OCI-LY7 (cell line): Measurements from ENCODE around the gene MAL. TPM values are rescaled to one million over a fixed set of nuclear protein-coding genes. Genes with fewer than 3 reads are reported as not detected.

ENCODE experiments used
- BruUV-seq: library from RNA; stranded (reverse); fragments of 400-500 nt; replicated peaks from 2 replicates; lab custom pipeline; 2021; lab: Mats Ljungman, UMichigan
- CTCF ChIA-PET: fragments of 300-600 bp; sonication (Branson Sonifier 250); formaldehyde crosslinking; loops from one replicate; lab custom pipeline; 2022; ENCODE audit warnings: antibody characterized with exemption; ENCODE audit not compliant: unreplicated experiment; lab: Charles Lee
- POLR2A ChIA-PET: fragments of 300-600 bp; sonication (Branson Sonifier 250); formaldehyde crosslinking; loops from one replicate; lab custom pipeline; 2022; ENCODE audit warnings: antibody characterized with exemption; lab: Charles Lee
- DNase-seq: peaks from one replicate; pipeline ENCODE4 v3.0.0-alpha.2; 2015; ENCODE audit warnings: low spot score
- H2AFZ ChIP-seq: fragments of 200-600 bp; sonication (generic), shearing (Covaris generic); 2 replicates; pipeline ENCODE4 v1.6.1; 2014; ENCODE audit warnings: mild to moderate bottlenecking, antibody characterized with exemption, low read length, moderate library complexity
- H3K27ac ChIP-seq: fragments of 200-600 bp; sonication (generic); 2 replicates; pipeline ENCODE4 v1.5.1; 2014; ENCODE audit warnings: mixed run types, low read depth, mild to moderate bottlenecking, moderate library complexity, low read length, inconsistent platforms; ENCODE audit not compliant: poor library complexity, severe bottlenecking
- H3K36me3 ChIP-seq: fragments of 200-600 bp; sonication (generic); 2 replicates; pipeline ENCODE4 v1.6.1; 2014; ENCODE audit warnings: mild to moderate bottlenecking, antibody characterized with exemption, low read length, moderate library complexity, mixed read lengths; ENCODE audit not compliant: insufficient read depth
- H3K4me1 ChIP-seq: fragments of 200-600 bp; sonication (generic); 2 replicates; pipeline ENCODE4 v1.5.1; 2014; ENCODE audit warnings: mild to moderate bottlenecking, low read length; ENCODE audit not compliant: insufficient read depth, poor library complexity, severe bottlenecking
- H3K4me2 ChIP-seq: fragments of 200-600 bp; sonication (generic); 2 replicates; pipeline ENCODE4 v1.6.1; 2014; ENCODE audit warnings: mild to moderate bottlenecking, low read length
- H3K4me3 ChIP-seq: fragments of 200-600 bp; sonication (generic); 2 replicates; pipeline ENCODE4 v1.5.1; 2014; ENCODE audit warnings: mild to moderate bottlenecking, low read depth, low read length; ENCODE audit not compliant: poor library complexity, severe bottlenecking
- H3K79me2 ChIP-seq: fragments of 200-600 bp; sonication (generic); 2 replicates; pipeline ENCODE4 v1.6.1; 2016; ENCODE audit warnings: low read depth, mild to moderate bottlenecking, low read length, moderate library complexity, mixed read lengths; ENCODE audit not compliant: insufficient read depth
- H3K9me2 ChIP-seq: fragments of 200-600 bp; sonication (generic); 2 replicates; pipeline ENCODE4 v1.6.1; 2016; ENCODE audit warnings: mild to moderate bottlenecking, low read length, mixed read lengths; ENCODE audit not compliant: insufficient read depth
- H3K9me3 ChIP-seq: fragments of 200-600 bp; sonication (generic); 2 replicates; pipeline ENCODE4 v1.6.1; 2014; ENCODE audit warnings: mild to moderate bottlenecking, mixed run types, low read length, mixed read lengths
- H4K20me1 ChIP-seq: fragments of 200-600 bp; sonication (generic); 2 replicates; pipeline ENCODE4 v1.6.1; 2014; ENCODE audit warnings: mild to moderate bottlenecking, antibody characterized with exemption, low read length, moderate library complexity, mixed read lengths; ENCODE audit not compliant: insufficient read depth
- CTCF ChIP-seq: fragments of 200-600 bp; sonication (generic); conservative IDR thresholded peaks from 2 replicates; pipeline ENCODE4 v1.5.1; 2014; ENCODE audit warnings: mild to moderate bottlenecking, antibody characterized with exemption, low read length, moderate library complexity, mixed read lengths
- EZH2phosphoT487 ChIP-seq: fragments of 200-600 bp; sonication (generic); IDR thresholded peaks from 2 replicates; pipeline ENCODE4 v1.6.1; 2018; ENCODE audit warnings: low read depth, borderline replicate concordance, mild to moderate bottlenecking, mixed run types, antibody characterized with exemption, low read length, moderate library complexity, mixed read lengths
- intact Hi-C: fragments of 100-400 bp; cut with micrococcal nuclease; formaldehyde crosslinking; loops from one replicate; pipeline ENCODE4 v1.10.0; 2022; ENCODE audit not compliant: unreplicated experiment
- total RNA-seq, 2 experiments: library from RNA; depleted of rRNA in 1 of 2; stranded (reverse); fragments of >200 nt in 1 of 2; shearing (Covaris generic) in 1 of 2; gene quantifications; 2 replicates each; pipeline ENCODE4 v1.2.3, GENCODE V29; 2014 to 2022

The MAL gene
- total RNA-seq, 2 experiments from 2014 or later, result not detected

GRCh38 chr2:95057535-95058370, 32.2 kb downstream of the MAL start:
- intact Hi-C loops, result no loop called here
- H3K4me2 ChIP-seq, result no peak overlapping the region

GRCh38 chr2:95058466-95058988, 33.0 kb downstream of the MAL start:
- H3K9me3 ChIP-seq, result no peaks in the 10 kb centered on the region
- no peak overlapping the region for H3K4me2 ChIP-seq
- POLR2A ChIA-PET, result no interaction called here
- H2AFZ ChIP-seq, result no peak overlapping the region
- no peak for TF ChIP-seq EZH2phosphoT487
- TF ChIP-seq CTCF, result no peak
- intact Hi-C loops, result no loop called here
- no peaks in the 10 kb centered on the region for H3K36me3 ChIP-seq
- no peak for DNase-seq
- no peak overlapping the region for H3K4me3 ChIP-seq
- BruUV-seq, result no TSS peak
- H3K4me1 ChIP-seq, result no peaks in the 10 kb centered on the region
- no peaks in the 10 kb centered on the region for H3K79me2 ChIP-seq
- no peaks in the 10 kb centered on the region for H4K20me1 ChIP-seq
- H3K27ac ChIP-seq, result no peak overlapping the region
- CTCF ChIA-PET, result no interaction called here
- H3K9me2 ChIP-seq, result no peaks in the 10 kb centered on the region

More at GRCh38 chr2:95057535-95058370, 32.2 kb downstream of the MAL start:
- POLR2A ChIA-PET, result no interaction called here
- CTCF ChIA-PET, result no interaction called here
- DNase-seq, result no peak
- Histone ChIP-seq H3K4me1 (no peaks in the 10 kb centered on the region), H3K79me2 (no peaks in the 10 kb centered on the region), H3K4me3 (no peak overlapping the region), H2AFZ (no peak overlapping the region), H4K20me1 (no peaks in the 10 kb centered on the region), H3K9me2 (no peaks in the 10 kb centered on the region), H3K9me3 (no peaks in the 10 kb centered on the region), H3K36me3 (no peaks in the 10 kb centered on the region), H3K27ac (no peak overlapping the region)
- BruUV-seq, result no TSS peak
- TF ChIP-seq CTCF, result no peak
- TF ChIP-seq EZH2phosphoT487, result no peak
